Measurements from ENCODE around the gene ATP7B. TPM values are rescaled to one million over a fixed set of nuclear protein-coding genes. Genes with fewer than 3 reads are reported as not detected.

The ATP7B gene
- total RNA-seq, 1 donor from 2014 or later, result 5.8 TPM

DNA sequence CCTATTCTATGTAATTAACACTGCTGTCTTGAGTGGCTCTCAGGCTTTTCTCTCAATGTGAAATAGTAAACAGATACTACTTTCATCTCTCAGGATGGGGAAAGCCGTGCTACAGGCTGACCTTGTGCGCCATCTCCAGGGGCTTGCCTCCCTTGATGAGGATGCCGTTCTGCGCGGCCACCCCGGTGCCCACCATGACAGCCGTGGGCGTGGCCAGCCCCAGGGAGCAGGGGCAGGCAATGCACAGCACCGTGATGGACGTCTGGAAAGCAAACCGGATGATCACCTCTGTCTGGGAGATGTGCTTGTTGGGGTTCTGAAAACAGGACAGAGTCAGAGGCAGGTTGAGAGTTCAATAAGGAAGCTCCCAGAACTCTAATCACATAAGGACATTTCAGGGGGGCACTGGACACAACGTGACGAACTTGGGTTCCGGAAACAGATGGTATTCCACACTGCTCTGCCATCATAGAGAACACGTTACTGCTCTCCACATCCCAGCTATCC is 65.0 kb downstream of the ATP7B start:
- no peaks in the 10 kb centered on the region for H3K9me3 ChIP-seq
- DNase-seq (no peak), ATAC-seq (no peak)
- no peaks in the 10 kb centered on the region for H3K4me1 ChIP-seq
- no peak overlapping the region for H3K27ac ChIP-seq
- TF ChIP-seq, protein P1, sequence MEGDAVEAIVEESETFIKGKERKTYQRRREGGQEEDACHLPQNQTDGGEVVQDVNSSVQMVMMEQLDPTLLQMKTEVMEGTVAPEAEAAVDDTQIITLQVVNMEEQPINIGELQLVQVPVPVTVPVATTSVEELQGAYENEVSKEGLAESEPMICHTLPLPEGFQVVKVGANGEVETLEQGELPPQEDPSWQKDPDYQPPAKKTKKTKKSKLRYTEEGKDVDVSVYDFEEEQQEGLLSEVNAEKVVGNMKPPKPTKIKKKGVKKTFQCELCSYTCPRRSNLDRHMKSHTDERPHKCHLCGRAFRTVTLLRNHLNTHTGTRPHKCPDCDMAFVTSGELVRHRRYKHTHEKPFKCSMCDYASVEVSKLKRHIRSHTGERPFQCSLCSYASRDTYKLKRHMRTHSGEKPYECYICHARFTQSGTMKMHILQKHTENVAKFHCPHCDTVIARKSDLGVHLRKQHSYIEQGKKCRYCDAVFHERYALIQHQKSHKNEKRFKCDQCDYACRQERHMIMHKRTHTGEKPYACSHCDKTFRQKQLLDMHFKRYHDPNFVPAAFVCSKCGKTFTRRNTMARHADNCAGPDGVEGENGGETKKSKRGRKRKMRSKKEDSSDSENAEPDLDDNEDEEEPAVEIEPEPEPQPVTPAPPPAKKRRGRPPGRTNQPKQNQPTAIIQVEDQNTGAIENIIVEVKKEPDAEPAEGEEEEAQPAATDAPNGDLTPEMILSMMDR (IDR thresholded peaks at IDR 0.05), result no peak
- no peaks in the 10 kb centered on the region for H3K36me3 ChIP-seq
- intact Hi-C loops (cut with DNase I), result no loop called here
- H3K27me3 ChIP-seq, result no peaks in the 10 kb centered on the region
- H3K4me3 ChIP-seq, result no peak overlapping the region

DNA sequence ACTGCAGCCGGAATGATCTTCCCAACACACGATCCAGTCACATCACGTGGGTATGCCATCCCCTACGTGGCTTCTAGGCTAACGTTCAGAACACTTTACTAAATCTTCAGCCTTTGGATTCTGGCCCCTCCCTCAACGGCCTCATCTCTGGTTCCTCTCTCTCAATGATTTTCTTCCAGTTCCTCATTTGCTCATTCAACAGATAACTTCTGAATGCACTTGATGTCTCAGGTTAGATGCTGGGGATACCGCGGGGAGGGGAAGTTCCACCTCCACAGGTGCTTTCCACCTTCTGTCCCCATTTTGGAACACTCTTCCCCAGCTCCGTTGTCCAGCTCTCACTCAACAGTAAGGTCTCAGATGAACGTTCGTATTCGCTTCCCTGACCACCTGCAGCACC is 66.1 kb downstream of the ATP7B start:
- Histone ChIP-seq H3K9me3 (no peaks in the 10 kb centered on the region), H3K27me3 (no peaks in the 10 kb centered on the region), H3K4me3 (no peak overlapping the region), H3K4me1 (no peaks in the 10 kb centered on the region), H3K36me3 (no peaks in the 10 kb centered on the region), H3K27ac (no peak overlapping the region)
- TF ChIP-seq, protein P1 (IDR thresholded peaks at IDR 0.05), result no peak
- intact Hi-C loops (cut with DNase I), result no loop called here
- DNase-seq (no peak), ATAC-seq (no peak)

DNA sequence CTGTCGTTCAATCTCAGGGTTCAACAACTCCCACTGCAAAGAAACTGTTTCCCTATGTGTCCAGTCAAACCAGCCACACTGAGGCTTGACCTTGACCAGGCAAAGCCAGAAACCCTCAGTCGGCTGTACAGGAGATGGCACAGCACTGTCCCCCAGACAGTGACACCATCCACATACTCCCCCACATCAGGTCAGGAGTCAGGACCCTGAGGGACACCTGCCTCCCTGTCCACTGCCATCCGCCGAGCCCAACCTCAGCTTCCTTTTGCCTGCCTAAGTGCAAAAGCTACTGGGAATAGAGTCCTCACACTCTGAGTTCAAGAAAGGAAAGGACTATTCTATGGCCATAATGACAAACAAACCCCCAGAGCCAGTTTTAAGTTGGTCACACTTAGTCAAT is 66.8 kb downstream of the ATP7B start:
- DNase-seq (no peak), ATAC-seq (no peak)
- no peaks in the 10 kb centered on the region for H3K4me1 ChIP-seq
- H3K4me3 ChIP-seq, result no peak overlapping the region
- H3K36me3 ChIP-seq, result no peaks in the 10 kb centered on the region
- no peaks in the 10 kb centered on the region for H3K9me3 ChIP-seq
- no peaks in the 10 kb centered on the region for H3K27me3 ChIP-seq
- TF ChIP-seq, protein P1 (IDR thresholded peaks at IDR 0.05), result no peak
- intact Hi-C loops (cut with DNase I), result no loop called here
- H3K27ac ChIP-seq, result no peak overlapping the region

DNA sequence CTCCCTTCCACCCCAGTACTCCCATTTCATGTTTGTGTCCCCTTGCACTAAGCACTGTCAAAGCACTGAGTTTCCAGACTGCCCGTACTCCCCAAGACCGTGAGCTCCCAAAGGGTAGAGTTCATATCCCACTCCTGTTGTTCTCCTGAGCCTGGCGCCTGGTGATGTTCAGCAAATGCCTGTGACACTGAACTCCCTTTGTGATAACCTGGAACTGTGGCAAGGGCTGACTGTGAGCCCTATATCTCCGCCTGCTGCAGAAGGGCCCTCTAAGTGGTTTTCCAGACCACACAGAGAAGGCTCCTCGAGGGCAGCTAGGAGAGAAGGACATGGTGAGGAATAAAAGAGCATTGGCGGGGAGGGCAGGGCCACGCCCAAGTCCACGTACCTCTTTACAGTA is 67.5 kb downstream of the ATP7B start:
- TF ChIP-seq, protein P1 (IDR thresholded peaks at IDR 0.05), result no peak
- no peaks in the 10 kb centered on the region for H3K27me3 ChIP-seq
- no peaks in the 10 kb centered on the region for H3K4me1 ChIP-seq
- no peak overlapping the region for H3K4me3 ChIP-seq
- ATAC-seq (no peak), DNase-seq (no peak)
- H3K9me3 ChIP-seq, result no peaks in the 10 kb centered on the region
- intact Hi-C loops (cut with DNase I), result no loop called here
- no peaks in the 10 kb centered on the region for H3K36me3 ChIP-seq
- H3K27ac ChIP-seq, result no peak overlapping the region

DNA sequence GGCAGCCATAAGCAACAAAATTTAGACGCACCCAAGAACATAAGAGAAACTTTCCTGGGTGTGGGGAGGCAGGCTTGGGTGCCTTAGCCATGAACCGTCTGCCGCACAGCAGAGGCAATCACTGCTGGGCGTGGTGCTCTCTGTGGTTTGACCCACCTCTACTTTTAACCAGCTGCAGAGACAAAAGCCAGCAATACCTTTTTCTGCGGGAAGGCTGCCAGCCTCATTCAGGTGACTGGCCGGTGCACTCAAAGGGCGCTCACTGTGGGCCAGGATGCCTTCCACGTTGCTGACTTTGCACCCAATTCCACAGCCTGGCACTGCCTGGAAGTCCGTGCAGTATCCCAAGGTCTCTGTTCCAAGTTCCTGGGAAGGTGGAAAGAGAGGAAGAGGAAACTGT is 69.1 kb downstream of the ATP7B start:
- TF ChIP-seq, protein P1 (IDR thresholded peaks at IDR 0.05), result no peak
- no peak for DNase-seq

DNA sequence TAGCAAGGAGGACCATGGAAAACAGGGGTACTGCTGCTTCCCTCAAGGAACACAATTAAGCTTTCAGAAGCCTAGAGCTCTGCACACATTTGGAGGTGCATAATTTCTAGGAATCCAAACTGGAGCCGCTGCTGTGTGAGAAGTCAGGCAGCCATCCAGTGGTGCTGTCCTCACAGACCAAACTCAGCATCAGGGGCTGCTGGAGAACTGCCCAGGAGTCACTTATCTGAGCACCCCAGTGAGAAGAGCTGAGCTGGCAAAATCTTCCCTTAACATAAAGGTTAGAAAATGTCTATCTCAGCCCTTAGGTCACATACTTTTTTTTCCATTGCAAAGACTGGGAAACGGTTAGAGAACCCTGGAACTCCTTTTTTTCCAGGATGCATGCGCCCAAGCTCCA is 72.8 kb downstream of the ATP7B start:
- H3K4me3 ChIP-seq, result no peak overlapping the region
- H3K9me3 ChIP-seq, result no peaks in the 10 kb centered on the region
- intact Hi-C loops (cut with DNase I), result no loop called here
- no peak for ATAC-seq
- no peaks in the 10 kb centered on the region for H3K27me3 ChIP-seq
- no peaks in the 10 kb centered on the region for H3K36me3 ChIP-seq
- H3K4me1 ChIP-seq, result no peaks in the 10 kb centered on the region
- no peak overlapping the region for H3K27ac ChIP-seq
- TF ChIP-seq, protein P1 (IDR thresholded peaks at IDR 0.05), result no peak
- DNase-seq, result no peak

More for the DNA sequence above, 69.1 kb downstream of the ATP7B start:
- H3K4me3 ChIP-seq, result no peak overlapping the region
- no peaks in the 10 kb centered on the region for H3K4me1 ChIP-seq
- ATAC-seq, result peak; percentile 25
- H3K27ac ChIP-seq, result no peak overlapping the region
- H3K36me3 ChIP-seq, result no peaks in the 10 kb centered on the region
- H3K27me3 ChIP-seq, result no peaks in the 10 kb centered on the region
- no peaks in the 10 kb centered on the region for H3K9me3 ChIP-seq
- intact Hi-C loops (cut with DNase I), result no loop called here

Data from upper lobe of right lung (tissue), 1 donor.